HepG2 (cell line): Measurements from ENCODE around the gene KLHL30. TPM values are rescaled to one million over a fixed set of nuclear protein-coding genes. Genes with fewer than 3 reads are reported as not detected.
A peak's percentile ranks its signal among the peaks of the same experiment; 100 is the strongest.

Source experiments
- ATAC-seq: fragments of 200-7000 bp; cut with Tn5 transposase; 3 replicates; pipeline ENCODE4 v1.9.1; 2020; ENCODE audit warnings: mild to moderate bottlenecking, moderate library complexity
- BruUV-seq: library from RNA; stranded (reverse); fragments of 400-500 nt; replicated peaks from 2 replicates; lab custom pipeline; 2021; lab: Mats Ljungman, UMichigan
- CTCF ChIA-PET: fragments of 300-600 bp; formaldehyde crosslinking; extraction: SDS; loops from one replicate; lab custom pipeline; 2021; ENCODE audit warnings: low total read pairs, inconsistent platforms, low intra/inter-chr PET ratio; lab: Yijun Ruan, JAX
- POLR2A ChIA-PET: fragments of 350-600 bp; sonication (Branson Sonifier 250); formaldehyde crosslinking; loops from one replicate; lab custom pipeline; 2020; ENCODE audit warnings: antibody characterized with exemption, inconsistent platforms; lab: Yijun Ruan, JAX
- DNase-seq: peaks from one replicate; pipeline ENCODE4 v3.0.0-alpha.2; 2015; ENCODE audit warnings: low spot score
- FAIRE-seq: peaks from 3 replicates; lab custom pipeline; 2011; peaks lifted over from hg19 to GRCh38; lab: Jason Lieb, UNC
- H2AFZ ChIP-seq: one replicate; pipeline ENCODE4 v1.6.1; 2011; ENCODE audit warnings: low read length, inconsistent platforms
- H3K27ac ChIP-seq: fragments of 300-600 bp; 3 replicates; pipeline ENCODE4 v1.8.0; 2011; ENCODE audit warnings: mixed run types, mild to moderate bottlenecking, mixed read lengths, low read length, inconsistent platforms; ENCODE audit not compliant: insufficient read depth; ENCODE audit errors: extremely low read length
- H3K27me3 ChIP-seq, 2 experiments: fragments of 200-600 bp in 1 of 2; 2 replicates in 1 of 2; 3 replicates in 1 of 2; pipeline versions ENCODE4 v1.6.0 to v1.8.0; 2011; ENCODE audit warnings: low read length in 2 of 2, mild to moderate bottlenecking in 2 of 2, moderate library complexity in 2 of 2, inconsistent platforms in 1 of 2; ENCODE audit not compliant: insufficient read depth in 2 of 2, control insufficient read depth in 1 of 2
- H3K36me3 ChIP-seq, 2 experiments: fragments of 200-600 bp in 1 of 2; replicated peaks in 1 of 2; 2 replicates in 1 of 2; 3 replicates in 1 of 2; pipeline versions ENCODE4 v1.5.1 to v1.8.0; 2011; ENCODE audit warnings: low read length in 2 of 2, inconsistent platforms in 1 of 2; ENCODE audit not compliant: insufficient read depth in 2 of 2, control insufficient read depth in 1 of 2
- H3K4me1 ChIP-seq: 2 replicates; pipeline ENCODE4 v1.5.1; 2012; ENCODE audit warnings: low read length, inconsistent platforms; ENCODE audit not compliant: insufficient read depth
- H3K4me2 ChIP-seq: 2 replicates; pipeline ENCODE4 v1.6.0; 2011; ENCODE audit warnings: low read depth, low read length, inconsistent platforms
- H3K4me3 ChIP-seq, 3 experiments: fragments of 200-600 bp in 1 of 3; sonication (generic), shearing (Covaris generic) in 1 of 3; replicated peaks in 1 of 3; 2 replicates each; pipeline ENCODE4 v1.5.1; 2011 to 2016; ENCODE audit warnings: low read length in 3 of 3, inconsistent platforms in 2 of 3, low read depth in 2 of 3, mild to moderate bottlenecking in 2 of 3, control low read depth in 1 of 3, mixed read lengths in 1 of 3; ENCODE audit not compliant: insufficient read depth in 1 of 3
- H3K79me2 ChIP-seq: one replicate; pipeline ENCODE4 v1.6.1; 2011; ENCODE audit warnings: low read length, inconsistent platforms; ENCODE audit not compliant: insufficient read depth
- H3K9ac ChIP-seq: 2 replicates; pipeline ENCODE4 v1.6.0; 2011; ENCODE audit warnings: mild to moderate bottlenecking, low read depth, low read length, inconsistent platforms; ENCODE audit not compliant: insufficient read depth
- H3K9me3 ChIP-seq: 2 replicates; pipeline ENCODE4 v1.5.1; 2012; ENCODE audit warnings: mild to moderate bottlenecking, low read length
- H4K20me1 ChIP-seq: 2 replicates; pipeline ENCODE4 v1.6.0; 2011; ENCODE audit warnings: inconsistent platforms, mild to moderate bottlenecking, low read length, moderate library complexity; ENCODE audit not compliant: insufficient read depth
- CREM ChIP-seq, 2 experiments: sonication (generic) in 1 of 2; formaldehyde crosslinking in 1 of 2; IDR thresholded peaks; 2 replicates each; pipeline versions ENCODE4 v1.4.0 to v1.6.1; 2016 to 2020; ENCODE audit warnings: antibody characterized with exemption in 1 of 2, mild to moderate bottlenecking in 1 of 2, missing genetic modification reagents in 1 of 2
- FOSL2 ChIP-seq: sonication (generic); formaldehyde crosslinking; IDR thresholded peaks from 2 replicates; pipeline ENCODE4 v1.4.0; 2020; ENCODE audit warnings: missing genetic modification reagents
- MYC ChIP-seq: sonication (generic); formaldehyde crosslinking; IDR thresholded peaks from 2 replicates; pipeline ENCODE4 v1.9.0; 2021; ENCODE audit warnings: missing genetic modification reagents, borderline replicate concordance
- RBM39 ChIP-seq: fragments of 200-400 bp; formaldehyde crosslinking; IDR thresholded peaks from one replicate; pipeline ENCODE4 v1.6.1; 2018; ENCODE audit warnings: antibody characterized with exemption, mild to moderate bottlenecking, low read depth, low read length; ENCODE audit not compliant: poor library complexity, severe bottlenecking
- RFX1 ChIP-seq: fragments of 450-650 bp; IDR thresholded peaks from 2 replicates; pipeline ENCODE4 v1.6.1; 2017
- TEAD3 ChIP-seq: optimal IDR thresholded peaks from 2 replicates; pipeline ENCODE3; 2016; ENCODE audit warnings: borderline replicate concordance
- TGIF2 ChIP-seq: IDR thresholded peaks from 2 replicates; pipeline ENCODE4 v1.6.1; 2016; ENCODE audit warnings: control low read depth, missing compliant biosample characterization
- ZMYM3 ChIP-seq: sonication (generic); formaldehyde crosslinking; IDR thresholded peaks from 2 replicates; pipeline ENCODE4 v1.5.1; 2020; ENCODE audit warnings: mild to moderate bottlenecking, missing genetic modification reagents
- ZNF629 ChIP-seq: sonication (generic); formaldehyde crosslinking; conservative IDR thresholded peaks from 2 replicates; pipeline ENCODE4 v1.5.0; 2020; ENCODE audit warnings: missing genetic modification reagents
- ZSCAN20 ChIP-seq: sonication (generic); formaldehyde crosslinking; IDR thresholded peaks from 2 replicates; pipeline ENCODE4 v1.4.0; 2020; ENCODE audit warnings: missing genetic modification reagents, mild to moderate bottlenecking, borderline replicate concordance
- WGBS: methylation state at CpG from one replicate; pipeline ENCODE4 v1.1.6; 2017; ENCODE audit warnings: low lambda C conversion rate; 5-methylcytosine and 5-hydroxymethylcytosine counted together
- in situ Hi-C: cut with HindIII; loops from 2 replicates; pipeline ENCODE4 v1.10.0; 2017; ENCODE audit warnings: low pct_unique_long_range_greater_than_20kb; ENCODE audit not compliant: extremely low pct_ligation_motif_present
- intact Hi-C: fragments of 100-400 bp; cut with micrococcal nuclease; formaldehyde crosslinking; loops from one replicate; pipeline ENCODE4 v1.10.0; 2022; ENCODE audit not compliant: unreplicated experiment
- polyA plus RNA-seq, 8 experiments: library from polyadenylated mRNA; depleted of rRNA in 3 of 8; stranded (reverse) in 7 of 8; unstranded in 1 of 8; fragments of >200 nt; fragmentation: Illumina TruSeq in 4 of 8; extraction: Trizol in 4 of 8; gene quantifications; 2 replicates each; pipeline versions ENCODE4 v1.2.1 to v1.2.3, GENCODE V29; 2011 to 2016; ENCODE audit warnings: low read depth in 4 of 8, missing spikeins in 1 of 8, mixed read lengths in 1 of 8; ENCODE audit not compliant: insufficient read depth in 1 of 8
- total RNA-seq, 5 experiments: library from RNA; depleted of rRNA; stranded (reverse); fragments of >200 nt; fragmentation: Illumina TruSeq; extraction: Trizol; gene quantifications; 2 replicates each; pipeline ENCODE4 v1.2.3, GENCODE V29; 2016; ENCODE audit warnings: low read depth in 1 of 5
- TF ChIP-seq, protein P1 (sequence below): sonication (generic); formaldehyde crosslinking; IDR thresholded peaks from 2 replicates; pipeline ENCODE4 v1.4.0; 2020; ENCODE audit warnings: missing genetic modification reagents, borderline replicate concordance

The KLHL30 gene
- total and polyA plus RNA-seq, 2 of the 13 experiments (the other 11 are each of a cell fraction or from before 2014, with no cell fraction given): 0.05 TPM; not detected in 1

DNA sequence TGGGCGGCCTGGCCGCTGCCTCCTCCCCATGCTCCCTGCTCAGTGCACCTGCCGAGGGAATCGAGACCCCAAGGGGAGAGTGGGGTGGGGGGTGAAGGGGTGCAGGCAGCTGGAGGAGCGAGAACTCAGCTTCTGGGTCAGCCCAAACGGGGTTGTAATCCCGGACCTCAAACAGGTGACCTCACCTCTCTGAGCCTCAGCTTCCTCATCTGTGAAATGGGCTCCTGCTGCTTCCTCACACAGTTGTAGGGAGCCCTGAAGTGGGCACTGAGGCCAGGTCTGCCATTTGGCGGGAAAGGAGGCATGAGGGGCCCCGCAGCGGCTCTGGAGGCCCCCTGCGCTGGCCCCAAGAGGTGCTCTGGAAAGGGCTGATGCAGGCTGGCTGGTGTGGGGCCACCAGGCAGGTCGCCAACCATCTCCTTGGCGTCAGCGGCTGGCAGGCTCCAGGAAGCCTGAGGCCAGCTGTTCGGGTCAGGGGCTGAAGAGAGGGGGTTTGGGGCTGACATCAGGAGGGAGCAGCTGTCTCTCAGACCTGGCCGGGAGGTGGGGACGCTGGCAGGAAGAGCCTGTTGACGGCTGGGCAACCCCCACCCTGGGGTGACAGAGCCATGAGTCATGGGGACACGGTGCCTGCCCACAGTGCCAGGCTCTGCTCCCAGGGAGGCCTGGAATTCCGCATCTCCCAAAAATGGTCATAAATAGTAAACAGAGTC lies 4.9 kb downstream of the KLHL30 start:
- H4K20me1 ChIP-seq: no peaks in the 10 kb centered on the region
- no peak overlapping the region for H3K4me3 ChIP-seq
- in situ Hi-C loops (no loop called here), intact Hi-C loops (no loop called here)
- H3K27me3 ChIP-seq: peaks cover 17 to 55% of the 10 kb centered on the region in 2 experiments
- no peaks in the 10 kb centered on the region for H3K36me3 ChIP-seq
- WGBS: 29% methylated on average over 5 of the region's 20 CpGs
- no peak for ATAC-seq
- TF ChIP-seq RFX1: no peak
- 0 out of 2 replicates have a peak, but pooled peaks have one; percentile 14 for TF ChIP-seq MYC (CRISPR knock-in tag)
- TF ChIP-seq FOSL2 (CRISPR knock-in tag): peak; percentile 53; the same call in 1 of the 2 replicates
- TF ChIP-seq ZMYM3 (CRISPR knock-in tag): 0 out of 2 replicates have a peak, but pooled peaks have one; percentile 34
- peak; percentile 90 for TF ChIP-seq ZNF629 (CRISPR knock-in tag)
- no peaks in the 10 kb centered on the region for H3K9me3 ChIP-seq
- no peaks in the 10 kb centered on the region for H3K79me2 ChIP-seq
- BruUV-seq: no TSS peak
- DNase-seq: no peak
- ChIA-PET CTCF (no interaction called here), POLR2A (interaction anchor here (0.9 kb wide), 1 partner anchor 83 kb away, joined by 3 read pairs; the partner anchor contains the start of gene SCLY)
- no peak overlapping the region for H2AFZ ChIP-seq
- no peak overlapping the region for H3K4me2 ChIP-seq
- H3K9ac ChIP-seq: no peak overlapping the region
- no peak for FAIRE-seq
- H3K27ac ChIP-seq: no peak overlapping the region
- peaks cover 36% of the 10 kb centered on the region for H3K4me1 ChIP-seq

DNA sequence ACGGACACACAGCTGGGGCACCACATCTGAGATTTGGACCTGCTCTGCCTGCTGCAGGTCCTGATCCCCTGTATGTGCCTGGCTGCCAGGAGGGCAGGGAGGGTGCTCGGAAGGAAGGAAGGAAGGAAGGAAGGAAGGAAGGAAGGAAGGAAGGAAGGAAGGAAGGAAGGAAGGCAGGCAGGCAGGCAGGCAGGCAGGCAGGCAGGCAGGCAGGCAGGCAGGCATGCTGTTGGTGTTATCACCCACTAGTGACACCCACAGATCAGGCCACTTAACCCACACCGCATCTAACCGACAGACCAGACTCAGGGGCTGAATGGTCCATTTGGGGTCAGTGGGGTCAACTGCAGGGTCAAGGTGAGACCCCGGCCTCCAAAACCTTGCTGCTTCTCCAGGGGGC lies 5.8 kb downstream of the KLHL30 start:
- Histone ChIP-seq H4K20me1 (no peaks in the 10 kb centered on the region), H2AFZ (no peak overlapping the region), H3K36me3 (no peaks in the 10 kb centered on the region), H3K27me3 (peaks cover 19 to 62% of the 10 kb centered on the region in 2 experiments), H3K9me3 (no peaks in the 10 kb centered on the region), H3K4me3 (no peak overlapping the region), H3K9ac (no peak overlapping the region), H3K4me1 (peaks cover 28% of the 10 kb centered on the region), H3K4me2 (no peak overlapping the region), H3K79me2 (no peaks in the 10 kb centered on the region)
- no TSS peak for BruUV-seq
- in situ Hi-C loops (no loop called here), intact Hi-C loops (no loop called here)
- POLR2A ChIA-PET: no interaction called here
- CTCF ChIA-PET: no interaction called here
- no peak for DNase-seq
- FAIRE-seq: no peak
- TF ChIP-seq RBM39: no peak
- TF ChIP-seq CREM (IDR thresholded peaks at IDR 0.05): no peak
- no peak for TF ChIP-seq CREM (CRISPR knock-in tag; IDR thresholded peaks at IDR 0.05)
- TF ChIP-seq ZSCAN20 (CRISPR knock-in tag): no peak
- no peak for TF ChIP-seq TGIF2
- TF ChIP-seq, protein P1, sequence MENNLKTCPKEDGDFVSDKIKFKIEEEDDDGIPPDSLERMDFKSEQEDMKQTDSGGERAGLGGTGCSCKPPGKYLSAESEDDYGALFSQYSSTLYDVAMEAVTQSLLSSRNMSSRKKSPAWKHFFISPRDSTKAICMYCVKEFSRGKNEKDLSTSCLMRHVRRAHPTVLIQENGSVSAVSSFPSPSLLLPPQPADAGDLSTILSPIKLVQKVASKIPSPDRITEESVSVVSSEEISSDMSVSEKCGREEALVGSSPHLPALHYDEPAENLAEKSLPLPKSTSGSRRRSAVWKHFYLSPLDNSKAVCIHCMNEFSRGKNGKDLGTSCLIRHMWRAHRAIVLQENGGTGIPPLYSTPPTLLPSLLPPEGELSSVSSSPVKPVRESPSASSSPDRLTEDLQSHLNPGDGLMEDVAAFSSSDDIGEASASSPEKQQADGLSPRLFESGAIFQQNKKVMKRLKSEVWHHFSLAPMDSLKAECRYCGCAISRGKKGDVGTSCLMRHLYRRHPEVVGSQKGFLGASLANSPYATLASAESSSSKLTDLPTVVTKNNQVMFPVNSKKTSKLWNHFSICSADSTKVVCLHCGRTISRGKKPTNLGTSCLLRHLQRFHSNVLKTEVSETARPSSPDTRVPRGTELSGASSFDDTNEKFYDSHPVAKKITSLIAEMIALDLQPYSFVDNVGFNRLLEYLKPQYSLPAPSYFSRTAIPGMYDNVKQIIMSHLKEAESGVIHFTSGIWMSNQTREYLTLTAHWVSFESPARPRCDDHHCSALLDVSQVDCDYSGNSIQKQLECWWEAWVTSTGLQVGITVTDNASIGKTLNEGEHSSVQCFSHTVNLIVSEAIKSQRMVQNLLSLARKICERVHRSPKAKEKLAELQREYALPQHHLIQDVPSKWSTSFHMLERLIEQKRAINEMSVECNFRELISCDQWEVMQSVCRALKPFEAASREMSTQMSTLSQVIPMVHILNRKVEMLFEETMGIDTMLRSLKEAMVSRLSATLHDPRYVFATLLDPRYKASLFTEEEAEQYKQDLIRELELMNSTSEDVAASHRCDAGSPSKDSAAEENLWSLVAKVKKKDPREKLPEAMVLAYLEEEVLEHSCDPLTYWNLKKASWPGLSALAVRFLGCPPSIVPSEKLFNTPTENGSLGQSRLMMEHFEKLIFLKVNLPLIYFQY (CRISPR knock-in tag): no peak
- TF ChIP-seq TEAD3 (CRISPR knock-in tag): no peak
- TF ChIP-seq, all 625 proteins: peak for 0
- H3K27ac ChIP-seq: no peak overlapping the region
- 27% methylated on average over 4 of the region's 5 CpGs for WGBS
- no peak for ATAC-seq
